Stimulated activated naive B cell treated with anti-CD40 and anti-IgM and Interleukin-4, amounts not matched to agents 10 μg/mL and 1 μg/mL and 100 μg/mL, for 72 hours (primary cell): ENCODE results near the gene CXCR6.
A peak's percentile ranks its signal among the peaks of the same experiment; 100 is the strongest.

Experiments
- ATAC-seq, 2 donors: fragments of 150-1000 bp; cut with Tn5 transposase; replicated peaks; 2 replicates each; pipeline ENCODE4 v1.10.0; 2021; ENCODE audit warnings: moderate library complexity in 1 of 2
- DNase-seq: peaks from one replicate; pipeline ENCODE4 v3.0.0; 2021
- H3K27ac Mint-ChIP-seq: one replicate; pipeline ENCODE4 v1.8.0; 2022; ENCODE audit warnings: mild to moderate bottlenecking, mixed read lengths
- H3K27me3 Mint-ChIP-seq, 2 donors: one replicate each; pipeline ENCODE4 v1.8.0; 2022; ENCODE audit warnings: mixed read lengths in 2 of 2
- H3K36me3 Mint-ChIP-seq, 2 donors: one replicate each; pipeline ENCODE4 v1.8.0; 2022; ENCODE audit warnings: mixed read lengths in 2 of 2, mild to moderate bottlenecking in 1 of 2
- H3K4me1 Mint-ChIP-seq, 2 donors: one replicate each; pipeline ENCODE4 v1.8.0; 2022; ENCODE audit warnings: mixed read lengths in 2 of 2, mild to moderate bottlenecking in 1 of 2
- H3K4me3 Mint-ChIP-seq, 2 donors: one replicate each; pipeline ENCODE4 v1.8.0; 2022; ENCODE audit warnings: mild to moderate bottlenecking in 2 of 2, mixed read lengths in 2 of 2, moderate library complexity in 1 of 2
- H3K9me3 Mint-ChIP-seq, 2 donors: one replicate each; pipeline ENCODE4 v1.8.0; 2022; ENCODE audit warnings: mixed read lengths in 2 of 2, mild to moderate bottlenecking in 1 of 2

CXCR6 gene

DNA sequence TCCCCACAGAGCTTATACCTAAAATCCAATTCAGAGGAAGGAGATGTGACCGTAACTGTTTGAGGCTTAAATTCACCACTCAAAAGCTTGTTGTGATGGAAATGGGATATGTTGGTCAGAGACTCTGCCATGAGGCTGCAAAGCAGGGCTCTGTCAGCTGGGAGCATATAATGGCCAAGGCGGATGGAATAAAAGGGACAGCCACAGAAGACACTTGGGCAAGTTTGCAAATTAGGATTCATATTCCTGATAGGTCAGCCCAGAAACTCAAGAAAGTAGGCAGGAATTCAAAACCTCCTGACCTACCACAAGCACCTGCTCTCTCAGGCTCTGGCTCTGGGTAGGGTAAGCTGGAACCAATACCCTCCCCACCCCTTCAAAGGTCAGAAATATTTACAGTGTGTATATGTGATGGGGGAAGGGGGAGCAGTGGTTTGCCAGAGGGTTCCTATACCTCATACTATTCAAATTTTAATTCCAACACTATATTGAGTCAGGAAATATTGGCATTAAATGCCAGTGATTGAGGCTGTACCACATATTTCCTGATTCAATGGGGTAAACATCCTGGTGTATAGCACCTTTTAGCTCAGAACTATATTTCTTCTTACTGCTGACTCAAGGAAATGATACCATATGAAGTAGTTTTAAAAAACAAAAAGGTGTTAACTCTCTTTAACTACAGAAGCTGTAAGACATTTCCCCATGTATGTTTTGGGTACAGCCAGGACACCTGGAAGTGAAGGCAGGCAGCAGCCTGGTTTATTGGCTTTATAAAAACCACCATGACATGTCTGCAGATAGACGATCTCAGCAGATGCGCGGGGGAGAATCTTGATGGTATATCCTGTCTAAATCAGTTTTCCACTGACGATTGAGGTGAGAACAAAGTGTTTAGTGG, 33.2 kb downstream of the CXCR6 start:
- Mint-ChIP-seq H3K27me3 (no peaks in the 10 kb centered on the region), H3K4me1 (peaks cover 32 to 52% of the 10 kb centered on the region in 2 donors), H3K27ac (no peak overlapping the region), H3K4me3 (no peak overlapping the region), H3K9me3 (no peaks in the 10 kb centered on the region), H3K36me3 (peaks cover 26 to 50% of the 10 kb centered on the region in 2 donors)
- no peak for ATAC-seq
- no peak for DNase-seq

- DNase-seq (no peak), ATAC-seq (no peak)
- H3K36me3 Mint-ChIP-seq: peaks cover 31 to 53% of the 10 kb centered on the region in 2 donors
- no peaks in the 10 kb centered on the region for H3K27me3 Mint-ChIP-seq
- H3K4me3 Mint-ChIP-seq: peak overlapping the region in 1 of 2 donors; percentile 41
- no peaks in the 10 kb centered on the region for H3K9me3 Mint-ChIP-seq
- H3K4me1 Mint-ChIP-seq: peaks cover 25 to 43% of the 10 kb centered on the region in 2 donors
- H3K27ac Mint-ChIP-seq: no peak overlapping the region
These were observed 34.9 kb downstream of the CXCR6 start for GRCh38 chr3:45978006-45978761.

DNA sequence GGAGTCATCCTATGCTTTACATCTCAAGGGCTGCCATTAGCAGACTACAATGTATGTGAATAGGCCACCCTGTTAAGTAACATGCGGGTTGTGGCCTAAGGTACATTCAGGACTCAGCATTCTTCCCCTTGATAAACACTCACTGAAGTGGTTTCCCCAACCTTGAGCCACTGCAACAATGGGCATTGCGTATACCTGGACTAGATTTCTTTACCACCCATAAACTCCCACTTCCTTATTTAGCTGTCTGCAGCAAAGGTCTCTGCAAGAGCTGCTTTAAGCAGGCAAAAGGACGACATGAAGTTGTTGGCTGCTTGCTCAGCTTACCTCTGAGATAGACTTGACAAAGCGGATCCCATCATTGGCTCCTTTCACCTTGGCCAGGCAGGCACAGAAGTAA, 36.1 kb downstream of the CXCR6 start:
- DNase-seq: peak; percentile 33
- Mint-ChIP-seq H3K36me3 (peaks cover 38 to 64% of the 10 kb centered on the region in 2 donors), H3K4me3 (peak overlapping the region; percentile 44 to 77), H3K4me1 (peaks cover 25 to 42% of the 10 kb centered on the region in 2 donors), H3K27ac (peak overlapping the region; percentile 56), H3K9me3 (no peaks in the 10 kb centered on the region), H3K27me3 (no peaks in the 10 kb centered on the region)
- peak; percentile 87 to 89 for ATAC-seq

- Mint-ChIP-seq H3K4me3 (peak overlapping the region; percentile 44 to 77), H3K27me3 (no peaks in the 10 kb centered on the region), H3K4me1 (peaks cover 26 to 46% of the 10 kb centered on the region in 2 donors), H3K9me3 (no peaks in the 10 kb centered on the region), H3K27ac (peak overlapping the region; percentile 51), H3K36me3 (peaks cover 35 to 62% of the 10 kb centered on the region in 2 donors)
- peak; percentile 49 to 62 for ATAC-seq
- no peak for DNase-seq
These were observed 37.1 kb downstream of the CXCR6 start for GRCh38 chr3:45980229-45980813.

- peaks cover 33 to 60% of the 10 kb centered on the region in 2 donors for H3K36me3 Mint-ChIP-seq
- peak overlapping the region; percentile 68 for H3K27ac Mint-ChIP-seq
- peak overlapping the region; percentile 14 to 55 for H3K4me3 Mint-ChIP-seq
- ATAC-seq: peak; percentile 6 to 13
- DNase-seq: no peak
- peaks cover 23 to 43% of the 10 kb centered on the region in 2 donors for H3K4me1 Mint-ChIP-seq
- H3K9me3 Mint-ChIP-seq: no peaks in the 10 kb centered on the region
- H3K27me3 Mint-ChIP-seq: no peaks in the 10 kb centered on the region
These were observed 37.6 kb downstream of the CXCR6 start for GRCh38 chr3:45980819-45981218.

- Mint-ChIP-seq H3K36me3 (peaks cover 28 to 55% of the 10 kb centered on the region in 2 donors), H3K27ac (peak overlapping the region; percentile 68), H3K4me3 (peak overlapping the region; percentile 14 to 55), H3K9me3 (no peaks in the 10 kb centered on the region), H3K27me3 (no peaks in the 10 kb centered on the region), H3K4me1 (peaks cover 19 to 39% of the 10 kb centered on the region in 2 donors)
- no peak for DNase-seq
- ATAC-seq: peak; percentile 72 to 77
These were observed 38.2 kb downstream of the CXCR6 start for GRCh38 chr3:45981346-45982074.

DNA sequence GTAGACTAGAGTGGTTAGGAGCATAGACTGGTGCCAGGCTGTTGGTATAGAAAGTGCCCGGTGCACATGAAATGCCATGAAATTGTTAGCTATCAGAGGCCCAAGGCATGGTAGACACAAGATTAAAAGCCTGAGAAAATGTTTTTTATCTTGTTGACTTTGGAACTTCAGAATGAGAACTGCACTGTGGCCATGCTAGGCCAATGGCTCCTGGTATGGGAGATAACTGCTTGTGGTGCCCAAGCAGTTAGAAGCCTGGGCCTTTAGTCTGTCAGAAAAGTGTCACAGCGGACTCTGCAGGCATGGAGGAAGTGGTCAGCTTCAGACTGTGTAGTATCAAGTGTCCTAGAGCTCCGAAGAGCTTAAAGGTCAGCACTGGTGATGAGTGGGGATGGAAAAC, 40.5 kb downstream of the CXCR6 start:
- Mint-ChIP-seq H3K9me3 (no peaks in the 10 kb centered on the region), H3K27me3 (no peaks in the 10 kb centered on the region), H3K36me3 (peaks cover 19 to 51% of the 10 kb centered on the region in 2 donors), H3K4me3 (no peak overlapping the region), H3K27ac (no peak overlapping the region), H3K4me1 (peaks cover 28 to 49% of the 10 kb centered on the region in 2 donors)
- DNase-seq (no peak), ATAC-seq (no peak)

DNA sequence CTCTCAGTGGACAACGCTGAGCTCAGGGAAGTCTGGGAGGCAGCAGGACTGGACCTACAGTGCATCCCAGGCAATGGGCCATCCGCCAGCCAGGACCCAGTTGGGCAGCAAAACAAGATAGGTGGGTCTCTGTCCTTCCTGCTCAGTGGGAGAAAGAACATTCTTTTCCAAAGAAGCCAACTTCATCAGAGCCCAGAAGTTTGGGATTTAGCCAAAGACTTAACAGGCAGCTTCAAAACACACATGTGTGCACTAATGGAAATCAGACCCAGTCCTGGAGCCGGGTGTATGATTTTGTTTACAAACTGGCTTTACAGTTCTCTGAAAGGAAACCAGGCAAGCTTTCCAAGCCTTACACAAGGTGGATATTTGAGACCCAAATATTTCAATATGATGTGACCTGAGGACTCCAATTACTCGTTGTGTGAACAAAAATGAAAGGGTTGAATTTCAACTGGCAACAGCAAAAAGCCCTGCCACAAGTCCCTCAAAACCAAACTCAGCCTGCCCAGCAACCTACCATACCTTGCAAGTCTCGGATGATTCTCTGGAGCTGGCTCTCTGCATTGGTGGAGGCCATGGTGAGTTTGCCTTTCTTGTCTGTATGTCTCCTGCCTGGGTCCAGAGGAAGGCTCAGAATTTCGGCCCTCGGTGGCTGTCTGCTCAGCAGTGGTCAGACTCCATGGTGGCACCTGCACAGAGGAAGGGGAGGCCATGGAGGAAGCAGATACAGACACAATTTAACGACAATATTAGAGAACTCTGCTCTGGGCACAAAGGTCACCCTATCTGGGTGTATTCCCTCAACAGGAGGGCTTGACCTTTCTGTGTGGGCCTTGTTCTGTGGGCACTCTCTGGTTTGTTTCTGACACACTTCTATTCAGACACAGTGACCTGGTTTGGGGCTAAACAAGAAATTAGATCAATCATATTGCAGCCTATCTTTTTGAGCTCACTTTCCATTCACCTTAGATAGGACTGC, 41.4 kb downstream of the CXCR6 start:
- DNase-seq: no peak
- Mint-ChIP-seq H3K9me3 (no peaks in the 10 kb centered on the region), H3K4me1 (peaks cover 28 to 49% of the 10 kb centered on the region in 2 donors), H3K36me3 (peaks cover 14 to 45% of the 10 kb centered on the region in 2 donors), H3K4me3 (no peak overlapping the region), H3K27me3 (no peaks in the 10 kb centered on the region), H3K27ac (no peak overlapping the region)
- no peak for ATAC-seq

DNA sequence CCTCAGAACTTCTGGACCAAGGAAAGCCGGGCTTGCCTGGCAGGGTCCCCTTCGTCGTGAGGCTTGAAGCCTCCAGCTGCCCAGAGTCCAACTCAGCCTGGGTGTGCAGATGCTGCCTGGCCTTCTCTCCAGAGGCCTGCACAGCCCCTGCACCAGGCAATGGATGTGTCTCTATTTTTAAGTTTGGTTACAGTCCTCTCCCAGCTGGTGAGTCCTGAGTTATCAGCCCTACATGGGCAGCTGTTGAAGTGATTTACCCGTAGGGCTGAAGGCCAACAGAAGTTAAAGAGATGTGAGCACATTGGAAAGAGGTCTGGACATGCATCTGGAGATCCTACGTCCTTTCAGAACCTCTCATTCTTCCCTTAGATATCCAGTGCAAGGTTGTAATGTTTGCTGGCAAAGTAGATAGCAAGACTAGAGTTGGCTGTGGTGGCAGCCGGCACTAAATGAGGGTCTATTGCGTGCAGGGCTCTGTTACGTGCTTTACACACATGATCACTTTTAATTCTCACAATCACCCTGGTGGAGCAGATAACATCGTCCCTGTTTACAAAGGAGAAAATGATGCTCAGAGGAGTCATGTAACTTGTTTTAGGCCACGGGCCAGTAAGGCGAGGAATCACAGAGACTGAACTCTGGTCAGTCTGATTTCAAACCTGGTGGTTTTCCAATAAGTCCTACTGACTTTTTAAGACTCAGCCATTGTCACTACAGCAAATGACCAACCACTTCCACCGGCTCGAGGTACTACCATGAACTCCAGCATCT, 42.5 kb downstream of the CXCR6 start:
- H3K4me3 Mint-ChIP-seq: no peak overlapping the region
- peaks cover 13 to 43% of the 10 kb centered on the region in 2 donors for H3K36me3 Mint-ChIP-seq
- no peak overlapping the region for H3K27ac Mint-ChIP-seq
- ATAC-seq: no peak
- no peaks in the 10 kb centered on the region for H3K9me3 Mint-ChIP-seq
- peaks cover 31 to 53% of the 10 kb centered on the region in 2 donors for H3K4me1 Mint-ChIP-seq
- no peaks in the 10 kb centered on the region for H3K27me3 Mint-ChIP-seq
- no peak for DNase-seq

GRCh38 chr3:45986303-45986982, 43.2 kb downstream of the CXCR6 start:
- Mint-ChIP-seq H3K36me3 (peaks cover 13 to 40% of the 10 kb centered on the region in 2 donors), H3K4me3 (no peak overlapping the region)
- DNase-seq: no peak

GRCh38 chr3:45987368-45988291, 44.4 kb downstream of the CXCR6 start:
- H3K27me3 Mint-ChIP-seq: no peaks in the 10 kb centered on the region
- no peak overlapping the region for H3K4me3 Mint-ChIP-seq
- peaks cover 37 to 58% of the 10 kb centered on the region in 2 donors for H3K4me1 Mint-ChIP-seq
- H3K36me3 Mint-ChIP-seq: peaks cover 13 to 41% of the 10 kb centered on the region in 2 donors
- DNase-seq (no peak), ATAC-seq (no peak)
- H3K27ac Mint-ChIP-seq: peak overlapping the region; percentile 25
- H3K9me3 Mint-ChIP-seq: no peaks in the 10 kb centered on the region

More at GRCh38 chr3:45986303-45986982, 43.2 kb downstream of the CXCR6 start:
- Mint-ChIP-seq H3K27ac (no peak overlapping the region), H3K4me1 (peaks cover 28 to 49% of the 10 kb centered on the region in 2 donors), H3K9me3 (no peaks in the 10 kb centered on the region), H3K27me3 (no peaks in the 10 kb centered on the region)
- no peak for ATAC-seq
